Measurements from ENCODE around the gene UBTD2. TPM values are rescaled to one million over a fixed set of nuclear protein-coding genes. Genes with fewer than 3 reads are reported as not detected.

The UBTD2 gene
- total RNA-seq, 4 donors from 2014 or later: 17.3 to 26.6 (median 20.2) TPM

GRCh38 chr5:172251419-172251818 is 32.1 kb downstream of the UBTD2 start:
- TF ChIP-seq POLR2AphosphoS5 (IDR thresholded peaks at IDR 0.05) (no peak), EP300 (IDR thresholded peaks at IDR 0.05) (no peak), POLR2A (IDR thresholded peaks at IDR 0.05) (no peak), CTCF (IDR thresholded peaks at IDR 0.05) (no peak)
- Histone ChIP-seq H3K4me1 (no peaks in the 10 kb centered on the region), H3K36me3 (peaks cover 0 to 15% of the 10 kb centered on the region in 2 donors), H3K27me3 (no peaks in the 10 kb centered on the region), H3K27ac (no peak overlapping the region), H3K9me3 (peaks cover 0 to 28% (median 0%) of the 10 kb centered on the region in 3 donors), H3K4me3 (no peak overlapping the region)
- 89 to 100% methylated on average over 1 of the region's 1 CpG for WGBS, 2 donors (ENCODE audit: low coverage in 1 of 2)
- ATAC-seq: no peak

GRCh38 chr5:172248637-172249036 is 34.9 kb downstream of the UBTD2 start:
- peaks cover 0 to 9% (median 0%) of the 10 kb centered on the region in 3 donors for H3K4me1 ChIP-seq
- TF ChIP-seq POLR2A (IDR thresholded peaks at IDR 0.05): no peak
- TF ChIP-seq POLR2AphosphoS5 (IDR thresholded peaks at IDR 0.05): no peak
- TF ChIP-seq CTCF (IDR thresholded peaks at IDR 0.05): no peak
- no peak for TF ChIP-seq EP300 (IDR thresholded peaks at IDR 0.05)
- H3K27me3 ChIP-seq: no peaks in the 10 kb centered on the region
- no peak for ATAC-seq
- no peak overlapping the region for H3K27ac ChIP-seq
- H3K4me3 ChIP-seq: no peak overlapping the region
- H3K9me3 ChIP-seq: peaks cover 0 to 28% (median 0%) of the 10 kb centered on the region in 3 donors
- no peaks in the 10 kb centered on the region for H3K36me3 ChIP-seq
- 80 to 94% methylated on average over 2 of the region's 2 CpGs for WGBS, 2 donors (ENCODE audit: low coverage in 1 of 2)

- ATAC-seq: peak; percentile 41
- Histone ChIP-seq H3K4me3 (no peak overlapping the region), H3K27me3 (no peaks in the 10 kb centered on the region), H3K27ac (no peak overlapping the region), H3K36me3 (no peaks in the 10 kb centered on the region), H3K4me1 (peaks cover 0 to 9% (median 0%) of the 10 kb centered on the region in 3 donors), H3K9me3 (peaks cover 0 to 4% (median 0%) of the 10 kb centered on the region in 3 donors)
- TF ChIP-seq CTCF (IDR thresholded peaks at IDR 0.05) (no peak), POLR2A (IDR thresholded peaks at IDR 0.05) (no peak), POLR2AphosphoS5 (IDR thresholded peaks at IDR 0.05) (peak; percentile 40), EP300 (IDR thresholded peaks at IDR 0.05) (no peak)
- 80% methylated on average over 1 of the region's 1 CpG; no CpG with 5 or more reads in 1 of the 2 donors for WGBS, 2 donors (ENCODE audit: low coverage in 1 of 2)
Observed at GRCh38 chr5:172245703-172246125, 37.9 kb downstream of the UBTD2 start.

GRCh38 chr5:172245046-172245445 is 38.5 kb downstream of the UBTD2 start:
- no peak for TF ChIP-seq CTCF (IDR thresholded peaks at IDR 0.05)
- no peak for TF ChIP-seq EP300 (IDR thresholded peaks at IDR 0.05)
- TF ChIP-seq POLR2AphosphoS5 (IDR thresholded peaks at IDR 0.05): no peak
- TF ChIP-seq POLR2A (IDR thresholded peaks at IDR 0.05): no peak
- Histone ChIP-seq H3K4me3 (no peak overlapping the region), H3K27ac (no peak overlapping the region), H3K9me3 (no peaks in the 10 kb centered on the region), H3K4me1 (peaks cover 0 to 9% (median 0%) of the 10 kb centered on the region in 3 donors), H3K36me3 (no peaks in the 10 kb centered on the region), H3K27me3 (no peaks in the 10 kb centered on the region)
- 95% methylated on average over 2 of the region's 2 CpGs; no CpG with 5 or more reads in 1 of the 2 donors for WGBS, 2 donors (ENCODE audit: low coverage in 1 of 2)
- ATAC-seq: no peak

GRCh38 chr5:172243302-172243701 is 40.3 kb downstream of the UBTD2 start:
- WGBS, 2 donors (ENCODE audit: low coverage in 1 of 2): 80 to 100% methylated on average over 1 to 3 of the region's 3 CpGs
- TF ChIP-seq EP300 (IDR thresholded peaks at IDR 0.05) (no peak), CTCF (IDR thresholded peaks at IDR 0.05) (no peak), POLR2AphosphoS5 (IDR thresholded peaks at IDR 0.05) (no peak)

More at GRCh38 chr5:172243302-172243701, 40.3 kb downstream of the UBTD2 start:
- ATAC-seq: no peak
- H3K4me1 ChIP-seq: peaks cover 0 to 9% (median 0%) of the 10 kb centered on the region in 3 donors
- no peaks in the 10 kb centered on the region for H3K27me3 ChIP-seq
- no peak overlapping the region for H3K4me3 ChIP-seq
- no peak overlapping the region for H3K27ac ChIP-seq
- H3K36me3 ChIP-seq: no peaks in the 10 kb centered on the region
- H3K9me3 ChIP-seq: no peaks in the 10 kb centered on the region
